Activated CD4-positive, alpha-beta T cell treated with anti-CD3 and anti-CD28 coated beads for 4 hours (primary cell): ENCODE results near the gene CFAP54.
"Not testable (repeated sequence)": the region's sequence is repeated elsewhere in the genome, so short reads cannot be mapped to it uniquely, and the experiment has no call there.

Experiments
- DNase-seq, 2 donors: peaks; one replicate each; pipeline ENCODE4 v3.0.0-alpha.2; 2020

Gene CFAP54

GRCh38 chr12:96514328-96514727 lies 25.0 kb downstream of the CFAP54 start:
- no peak for DNase-seq

DNA sequence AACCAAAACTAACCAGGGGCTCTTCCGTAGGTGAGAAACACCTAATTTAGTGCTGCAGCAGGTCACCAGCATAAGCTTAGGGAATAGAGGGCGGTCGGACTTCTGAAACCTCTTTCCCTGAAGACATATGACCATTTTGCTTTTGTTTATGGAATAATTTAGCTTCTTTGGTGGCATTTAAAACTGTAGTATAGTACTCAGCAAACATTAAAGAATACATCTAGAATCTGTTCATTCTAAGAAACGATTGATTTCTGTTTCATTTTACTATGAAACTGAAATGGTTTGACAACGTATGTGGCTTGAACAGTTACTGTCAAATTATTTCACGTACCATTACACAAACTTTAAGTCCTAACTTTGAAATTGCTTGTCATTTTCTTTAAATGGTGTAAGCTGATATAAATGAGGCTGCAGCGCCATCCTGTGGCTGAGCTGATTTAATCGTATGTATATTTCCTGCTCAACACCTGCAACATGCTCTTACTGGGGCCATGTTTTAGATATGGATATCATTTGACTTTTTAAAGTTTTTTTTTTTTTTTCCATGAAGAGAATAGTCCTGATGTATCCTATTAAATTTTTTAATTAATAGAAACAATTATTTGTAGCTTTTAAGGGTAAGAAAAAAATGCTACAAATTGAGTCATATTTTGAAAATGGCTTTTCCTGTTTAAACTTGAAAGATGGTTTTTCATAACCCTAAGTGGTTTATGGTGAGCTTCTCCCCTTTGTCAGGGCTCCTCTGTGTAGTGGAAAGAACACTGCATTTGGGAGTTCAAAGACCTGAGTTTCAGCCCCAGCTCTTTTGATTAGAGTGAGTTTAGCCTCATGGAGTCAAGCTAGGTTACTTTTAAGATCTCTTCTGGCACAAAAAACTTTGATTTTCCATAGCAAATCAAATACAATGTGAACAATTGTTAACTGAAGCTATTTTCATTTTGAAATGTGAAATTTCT lies 27.4 kb downstream of the CFAP54 start:
- peak; percentile 79 to 88 for DNase-seq

DNA sequence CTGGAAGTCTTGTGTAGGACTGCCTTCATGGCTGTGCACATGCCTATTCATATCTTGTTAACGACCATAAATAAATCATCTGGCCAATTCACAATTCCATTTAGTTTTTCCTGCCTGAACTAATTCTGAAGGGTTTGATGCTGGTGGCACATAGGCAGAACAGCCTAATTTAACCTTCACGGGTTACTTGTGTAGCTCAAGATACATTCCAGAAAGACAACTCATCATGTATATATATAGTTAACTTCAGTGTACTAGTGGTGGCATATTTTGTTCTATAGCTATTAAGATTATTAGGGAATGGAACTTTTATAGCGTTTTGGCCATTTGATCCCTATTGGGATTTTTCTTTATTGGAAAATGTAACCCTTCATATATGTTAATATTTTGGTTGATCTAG lies 31.4 kb downstream of the CFAP54 start:
- DNase-seq: no peak

- no peak for DNase-seq
Measured at GRCh38 chr12:96521895-96522682, 32.7 kb downstream of the CFAP54 start.

- DNase-seq: no peak
Measured at GRCh38 chr12:96522690-96523089, 33.3 kb downstream of the CFAP54 start.

DNA sequence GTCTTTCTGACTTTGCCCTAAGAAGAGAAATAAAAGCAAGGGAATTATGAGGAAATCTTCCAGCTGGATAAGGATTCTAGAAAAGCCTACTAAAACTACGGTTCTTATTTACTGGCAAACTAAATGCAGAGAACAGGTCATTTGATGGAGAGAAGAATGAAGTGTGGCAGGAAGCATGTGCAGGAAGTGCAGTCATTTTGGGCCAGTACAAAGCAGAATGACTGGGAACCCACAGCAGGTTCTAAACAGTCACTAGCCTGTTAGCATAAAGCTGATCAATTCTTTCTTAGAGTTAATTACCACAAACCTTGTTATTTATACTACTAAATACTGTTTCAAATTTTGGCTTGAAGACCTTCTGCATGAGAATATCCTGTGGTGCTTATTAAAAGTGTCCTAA lies 36.7 kb downstream of the CFAP54 start:
- DNase-seq: no peak

- no peak for DNase-seq
Measured at GRCh38 chr12:96529912-96530311, 40.5 kb downstream of the CFAP54 start.

- DNase-seq: no peak
Measured at GRCh38 chr12:96534339-96534738, 45.0 kb downstream of the CFAP54 start.

DNA sequence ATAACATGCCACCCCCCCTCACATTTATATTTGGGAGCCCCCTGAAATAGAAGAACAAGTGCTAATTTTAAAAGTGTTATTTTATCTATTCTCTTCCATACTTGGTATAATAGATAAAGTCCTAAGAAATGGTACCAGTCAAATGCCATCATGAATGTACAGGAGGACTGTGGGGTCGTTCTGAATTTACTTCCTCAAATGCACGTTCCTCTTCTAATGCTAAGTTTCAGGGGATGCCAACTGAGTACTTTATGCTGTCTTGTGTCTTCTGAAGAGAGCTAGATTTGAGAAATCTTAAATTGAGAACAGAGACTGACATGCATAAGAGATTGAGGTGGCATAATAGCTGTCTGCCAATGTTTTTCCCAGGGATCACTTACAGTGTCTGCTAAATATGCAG lies 59.0 kb downstream of the CFAP54 start:
- DNase-seq: no peak

GRCh38 chr12:96549341-96549740 lies 60.0 kb downstream of the CFAP54 start:
- no peak for DNase-seq

DNA sequence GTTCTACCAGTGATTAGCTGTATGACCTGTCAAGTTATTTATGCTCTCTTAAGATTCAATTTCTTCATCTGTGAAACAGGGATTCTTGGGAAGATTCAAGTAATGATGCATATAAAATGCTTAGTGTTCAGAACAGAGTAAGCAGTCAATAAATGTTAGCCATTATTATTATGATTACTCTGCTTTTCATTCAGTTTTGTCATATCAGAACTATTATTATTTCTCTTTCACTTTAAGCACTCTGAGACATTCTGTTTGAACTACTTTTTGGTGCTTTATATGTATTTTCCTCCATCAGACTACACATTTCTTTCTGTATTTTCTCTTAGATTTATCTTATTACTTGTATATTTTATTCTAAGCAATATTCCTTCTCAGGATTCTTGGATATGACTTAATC lies 81.2 kb downstream of the CFAP54 start:
- no peak for DNase-seq

DNA sequence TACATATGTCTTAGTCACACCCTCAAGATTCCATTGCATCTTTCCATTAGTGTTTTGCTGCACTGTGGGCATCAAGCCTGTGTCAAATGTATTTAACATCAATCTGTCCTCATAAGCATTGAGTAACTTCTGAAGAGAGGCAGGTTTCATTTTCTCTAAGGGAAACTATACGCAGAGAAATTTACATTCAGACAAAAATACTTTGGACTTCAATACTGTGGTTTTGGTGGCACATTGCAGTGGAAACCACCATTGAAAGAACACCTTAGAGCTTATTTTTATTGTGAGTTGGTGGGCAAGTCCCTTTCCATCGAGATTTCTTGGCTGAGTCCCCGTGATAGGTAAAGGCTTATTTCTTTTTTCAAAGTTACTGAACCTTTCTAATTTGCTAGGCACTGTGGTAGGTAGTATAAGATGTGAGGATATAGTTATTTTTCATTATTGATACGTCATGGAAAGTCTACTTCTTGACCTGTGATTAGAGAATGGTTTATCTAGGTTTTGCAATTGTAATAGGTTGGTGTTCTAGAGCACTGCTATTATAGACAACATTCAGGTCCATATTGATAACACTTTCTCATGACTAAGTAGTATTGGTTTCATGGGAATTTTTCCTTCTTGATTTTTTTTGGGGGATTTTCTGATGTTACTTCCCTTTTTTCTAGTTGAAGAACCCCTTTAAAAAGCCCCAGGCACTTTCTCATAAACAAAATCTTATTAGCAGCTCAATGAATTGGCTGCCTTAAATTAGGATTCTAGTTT lies 81.9 kb downstream of the CFAP54 start:
- DNase-seq: no peak

GRCh38 chr12:96578526-96579125 lies 89.2 kb downstream of the CFAP54 start:
- peak in 1 of 2 donors; percentile 5 for DNase-seq

DNA sequence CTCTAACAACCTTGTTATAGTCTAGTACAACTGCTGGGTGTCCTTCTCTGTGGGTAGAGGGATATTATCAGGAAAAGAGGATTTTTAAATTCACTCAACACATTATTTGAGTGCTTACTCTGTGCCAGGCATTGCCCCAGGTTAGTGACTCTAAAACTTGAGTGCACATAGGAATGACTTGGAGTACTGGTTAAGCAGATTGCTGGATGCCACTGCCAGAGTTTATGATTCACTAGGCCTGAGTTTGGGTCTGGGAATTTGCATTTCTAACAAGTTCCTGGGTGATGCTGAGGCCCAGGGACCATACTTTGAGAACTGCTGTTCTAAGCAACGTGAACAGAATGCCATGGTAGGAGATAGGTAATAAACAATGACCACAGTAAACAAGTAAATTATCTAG lies 96.6 kb downstream of the CFAP54 start:
- DNase-seq: no peak

- DNase-seq: no peak
Measured at GRCh38 chr12:96587691-96588090, 98.3 kb downstream of the CFAP54 start.

- DNase-seq: no peak
Measured at GRCh38 chr12:96590970-96591369, 101.6 kb downstream of the CFAP54 start.

DNA sequence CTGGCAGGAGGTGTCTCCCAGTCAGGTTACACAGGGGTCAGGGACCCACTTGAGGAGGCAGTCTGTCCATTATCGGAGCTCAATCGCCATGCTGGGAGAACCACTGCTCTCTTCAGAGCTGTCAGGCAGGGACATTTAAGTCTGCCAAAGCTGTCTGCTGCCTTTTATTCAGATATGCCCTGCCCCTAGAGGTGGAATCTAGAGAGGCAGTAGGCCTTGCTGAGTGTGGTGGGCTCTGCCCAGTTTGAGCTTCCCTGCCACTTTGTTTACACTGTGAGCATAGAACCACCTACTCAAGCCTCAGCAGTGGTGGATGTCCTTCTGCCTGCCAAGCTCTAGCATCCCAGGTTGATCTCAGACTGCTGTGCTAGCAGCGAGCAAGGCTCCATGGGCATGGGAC lies 115.0 kb downstream of the CFAP54 start:
- not testable (repeated sequence) for DNase-seq

DNA sequence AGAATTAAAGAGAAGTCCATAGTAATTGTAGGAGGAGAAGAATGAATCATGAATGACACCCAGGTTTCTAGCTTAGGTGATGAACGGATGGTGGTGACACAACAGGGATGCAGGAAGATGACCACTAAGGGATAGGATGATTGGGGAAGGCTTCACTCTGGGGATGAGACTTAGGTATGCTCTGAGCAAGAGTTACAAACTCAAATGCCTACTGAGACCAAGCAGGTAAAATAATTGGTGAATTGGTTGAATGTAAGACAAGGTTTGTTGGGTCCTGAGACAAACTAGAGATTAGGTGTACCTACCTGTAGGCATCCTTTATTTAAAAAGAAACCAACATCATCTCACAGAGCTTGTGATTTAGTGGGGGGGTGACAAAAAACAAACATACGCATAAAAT lies 116.3 kb downstream of the CFAP54 start:
- DNase-seq: no peak

DNA sequence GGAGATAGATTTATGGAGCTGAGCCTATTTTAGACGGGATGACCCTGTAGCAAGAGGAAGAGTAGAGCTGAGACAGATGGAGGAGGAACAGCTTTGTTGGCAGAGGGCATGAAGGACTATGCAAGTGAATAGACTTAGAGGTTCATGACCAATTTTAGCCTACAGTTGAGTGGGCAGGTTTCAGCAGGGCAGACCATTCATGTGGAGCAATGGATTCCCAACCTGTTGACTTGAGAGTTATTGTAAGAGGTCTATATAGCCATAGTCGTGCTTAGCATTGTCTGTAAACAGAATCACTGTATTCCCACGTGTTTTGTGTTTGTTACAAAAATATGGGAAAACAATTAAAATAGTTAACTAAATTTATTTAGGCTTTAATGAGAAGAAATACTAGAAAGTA lies 116.8 kb downstream of the CFAP54 start:
- no peak for DNase-seq

GRCh38 chr12:96606644-96607043 lies 117.3 kb downstream of the CFAP54 start:
- no peak for DNase-seq

GRCh38 chr12:96617178-96617577 lies 127.8 kb downstream of the CFAP54 start:
- no peak for DNase-seq

- no peak for DNase-seq
Measured at GRCh38 chr12:96623155-96623554, 133.8 kb downstream of the CFAP54 start.
